ENCODE measurements around the gene MON2.
"Not testable (repeated sequence)": the region's sequence is repeated elsewhere in the genome, so short reads cannot be mapped to it uniquely, and the experiment has no call there.

Gene MON2

GRCh38 chr12:62466594-62467491, at the start of gene MON2:
TSS of gene MON2 (plus strand) at chr12:62466826. CDS start at chr12:62467208, 382 bp downstream.
- DNase-seq = peak; percentile 59

GRCh38 chr12:62426089-62426488, 40.5 kb upstream of the MON2 start:
- DNase-seq = no peak

GRCh38 chr12:62429457-62429856, 37.2 kb upstream of the MON2 start:
- DNase-seq = no peak

DNA sequence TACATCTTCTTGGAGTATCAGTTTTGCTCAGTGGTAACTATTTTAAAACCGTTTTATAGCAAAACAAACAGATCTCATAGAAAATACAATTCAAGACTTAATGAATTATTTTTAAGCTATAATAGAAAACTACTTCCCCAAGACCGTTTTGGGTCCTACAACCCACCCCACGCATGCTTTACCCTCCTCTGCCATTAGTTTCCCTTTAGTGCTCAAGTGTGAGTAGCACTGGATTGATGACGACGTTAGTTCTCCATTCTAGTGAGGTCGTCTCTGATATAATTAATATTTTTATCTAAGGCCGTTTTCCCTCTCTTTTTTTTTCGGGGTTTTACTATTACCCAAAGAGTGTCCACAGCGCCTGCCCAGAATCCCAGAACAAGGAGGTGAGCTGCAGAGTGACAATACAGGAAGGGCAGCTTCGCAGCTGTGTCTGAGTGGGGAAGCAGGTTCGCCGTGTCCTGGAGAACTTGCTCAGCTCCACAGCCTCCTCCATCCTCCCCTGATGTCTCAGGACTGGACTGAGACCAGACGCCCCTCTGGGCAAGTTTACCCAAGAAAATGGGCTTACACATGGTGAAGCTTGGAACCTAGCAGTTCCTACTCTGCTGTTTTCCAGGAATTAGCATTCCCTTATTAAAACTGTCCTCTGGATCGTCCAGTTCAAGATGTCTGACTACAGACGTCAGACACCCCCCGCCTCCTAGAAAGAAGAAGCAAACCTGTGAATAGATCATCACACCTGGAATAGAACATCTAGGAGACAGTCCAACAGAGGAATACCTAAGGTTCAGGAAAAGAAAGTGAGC, 31.9 kb upstream of the MON2 start:
- DNase-seq = peak; percentile 19

GRCh38 chr12:62435303-62436163, 31.1 kb upstream of the MON2 start:
- peak; percentile 12 for DNase-seq

DNA sequence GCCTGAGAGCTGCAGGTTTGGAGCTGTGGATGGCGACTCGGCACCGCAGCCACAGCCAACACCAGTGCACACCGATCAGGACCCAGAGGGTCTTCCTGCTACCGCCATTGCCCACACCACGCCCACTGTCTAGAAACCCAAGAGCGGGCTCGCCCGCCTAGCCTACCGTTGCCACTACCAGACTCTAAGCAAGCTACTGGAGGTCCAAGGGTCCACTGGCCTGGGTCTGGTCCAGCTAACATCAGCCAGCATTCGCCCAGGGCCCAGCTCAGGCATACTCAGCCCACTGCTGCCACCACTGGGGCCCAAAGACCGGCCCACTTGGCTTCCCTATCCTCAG, 30.5 kb upstream of the MON2 start:
- no peak for DNase-seq

DNA sequence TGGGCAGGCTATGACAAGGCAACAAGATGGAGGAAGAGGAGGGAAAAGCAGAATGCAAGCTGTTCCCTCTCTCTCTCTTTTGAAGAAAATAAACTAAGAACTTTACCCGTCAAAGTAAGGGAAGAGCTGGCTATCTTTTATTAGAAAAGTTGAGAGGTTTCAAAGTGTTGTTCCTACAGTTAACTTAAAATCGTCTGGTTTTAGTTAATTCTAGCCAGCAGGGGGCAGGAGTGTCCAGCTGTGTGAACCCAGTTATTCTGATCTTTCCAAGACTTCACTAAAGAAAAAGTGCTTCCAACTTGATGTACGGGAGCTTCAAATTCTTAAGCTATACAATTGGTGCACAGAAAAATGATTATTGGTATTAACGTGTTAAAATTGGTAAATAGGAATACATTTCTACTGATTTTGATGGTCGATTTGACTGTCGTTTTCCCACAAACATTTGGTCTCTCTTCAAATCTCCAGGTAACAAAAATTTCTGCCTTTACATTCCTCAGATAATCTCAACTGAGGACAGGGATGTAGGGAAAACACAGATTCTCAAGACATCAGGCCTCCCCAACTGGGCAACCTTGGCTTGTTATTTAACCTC, 28.4 kb upstream of the MON2 start:
- peak; percentile 9 for DNase-seq

DNA sequence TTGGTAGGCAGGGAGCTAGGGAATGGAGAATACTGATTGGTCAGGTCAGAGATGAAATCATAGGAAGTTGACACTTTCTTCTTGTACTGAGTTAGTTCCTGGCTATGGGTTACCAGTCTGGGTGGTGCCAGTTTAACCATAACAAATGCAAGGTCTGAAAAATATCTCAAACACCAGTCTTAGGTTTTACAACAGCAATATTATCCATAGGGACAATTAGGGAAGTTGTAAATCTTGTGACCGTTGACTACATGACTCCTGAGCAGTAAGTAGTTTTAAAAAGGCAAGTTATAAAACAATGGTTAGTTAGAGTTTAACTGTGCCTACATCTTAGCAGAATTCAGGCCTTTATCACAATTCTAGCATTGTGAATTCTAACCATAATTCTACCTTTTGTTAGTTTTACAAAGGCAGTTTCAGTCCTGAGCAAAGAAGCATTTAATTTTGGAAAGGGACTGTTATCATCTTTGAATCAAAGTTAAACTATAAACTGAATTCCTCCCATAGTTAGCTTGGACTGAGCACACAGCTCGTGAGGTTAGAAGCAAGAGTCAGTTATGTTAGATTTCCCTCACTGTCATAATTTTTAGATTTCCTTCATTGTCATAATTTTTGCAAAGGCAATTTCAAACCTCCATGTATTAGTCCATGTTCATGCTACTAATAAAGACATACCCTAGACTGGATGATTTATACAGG, 19.7 kb upstream of the MON2 start:
- no peak for DNase-seq

- DNase-seq = no peak
These were observed 18.2 kb upstream of the MON2 start for GRCh38 chr12:62448436-62448835.

- not testable (repeated sequence) for DNase-seq
These were observed 11.2 kb upstream of the MON2 start for GRCh38 chr12:62455429-62455828.

DNA sequence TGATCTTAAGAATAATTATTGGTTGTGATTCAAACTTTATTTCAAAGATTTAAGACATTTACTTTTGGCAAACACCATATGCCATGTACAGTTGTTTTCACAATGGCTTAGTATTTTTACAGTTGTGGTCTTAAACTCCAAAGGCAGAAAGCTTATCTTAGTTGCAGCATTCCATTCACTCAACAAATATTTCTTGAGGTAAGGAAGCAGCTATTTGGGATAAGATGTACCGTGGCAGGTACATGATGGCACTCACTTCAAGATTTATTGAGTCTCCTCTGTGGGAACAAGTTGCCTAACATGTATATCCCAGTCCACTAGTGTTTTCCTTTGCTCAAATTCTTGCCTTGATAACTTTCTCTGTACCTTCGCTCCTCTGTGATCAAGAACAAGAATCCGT, 8.0 kb upstream of the MON2 start:
- no peak for DNase-seq

GRCh38 chr12:62459976-62460375, 6.7 kb upstream of the MON2 start:
- no peak for DNase-seq

DNA sequence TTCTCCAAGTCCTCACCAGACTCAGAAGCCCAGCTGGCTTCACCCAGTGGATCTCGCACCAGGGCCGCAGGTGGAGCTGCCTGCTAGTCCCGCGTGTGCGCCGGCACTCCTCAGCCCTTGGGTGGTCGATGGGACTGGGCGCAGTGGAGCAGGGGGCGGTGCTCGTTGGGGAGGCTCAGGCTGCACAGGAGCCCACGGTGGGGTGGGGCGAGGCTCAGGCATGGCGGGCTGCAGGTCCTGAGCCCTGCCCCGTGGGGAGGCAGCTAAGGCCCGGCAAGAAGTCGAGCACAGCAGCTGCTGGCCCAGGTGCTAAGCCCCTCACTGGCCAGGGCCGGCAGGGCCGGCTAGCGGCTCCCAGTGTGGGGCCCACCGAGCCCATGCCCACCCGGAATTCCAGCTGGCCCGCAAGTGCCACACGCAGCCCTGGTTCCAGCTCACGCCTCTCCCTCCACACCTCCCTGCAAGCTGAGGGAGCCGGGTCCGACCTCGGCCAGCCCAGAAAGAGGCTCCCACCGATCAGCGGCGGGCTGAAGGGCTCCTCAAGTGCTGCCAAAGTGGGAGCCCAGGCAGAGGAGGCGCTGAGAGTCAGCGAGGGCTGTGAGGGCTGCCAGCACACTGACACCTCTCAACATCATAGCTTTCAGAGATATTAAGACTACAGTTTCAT, 5.3 kb upstream of the MON2 start:
- DNase-seq = not testable (repeated sequence)

GRCh38 chr12:62463252-62463651, 3.4 kb upstream of the MON2 start:
- DNase-seq = not testable (repeated sequence)

- DNase-seq = no peak
These were observed 520 bp upstream of the MON2 start for GRCh38 chr12:62466018-62466593.

GRCh38 chr12:62468397-62468796, 1.8 kb downstream of the MON2 start:
- no peak for DNase-seq

- DNase-seq = no peak
These were observed 2.3 kb downstream of the MON2 start for GRCh38 chr12:62468935-62469334.

DNA sequence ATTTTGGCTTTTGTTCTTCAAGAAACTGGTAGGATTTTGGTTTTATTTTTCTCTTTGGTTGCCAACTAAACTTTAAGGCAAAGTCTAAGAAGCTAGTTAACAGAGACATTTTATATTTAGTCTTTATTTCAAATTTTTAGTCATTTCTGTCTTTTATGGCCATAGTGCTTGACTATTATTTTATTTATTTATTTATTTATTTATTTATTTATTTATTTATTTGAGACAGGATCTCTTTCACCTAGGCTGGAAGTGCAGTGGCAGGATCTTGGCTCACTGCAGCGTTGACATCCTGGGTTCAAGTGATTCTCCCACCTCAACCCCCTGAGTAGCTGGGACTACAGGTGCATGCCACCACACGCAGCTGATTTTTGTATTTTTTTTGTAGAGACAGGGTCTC, 3.1 kb downstream of the MON2 start:
- no peak for DNase-seq

- no peak for DNase-seq
These were observed 5.1 kb downstream of the MON2 start for GRCh38 chr12:62471734-62472133.

DNA sequence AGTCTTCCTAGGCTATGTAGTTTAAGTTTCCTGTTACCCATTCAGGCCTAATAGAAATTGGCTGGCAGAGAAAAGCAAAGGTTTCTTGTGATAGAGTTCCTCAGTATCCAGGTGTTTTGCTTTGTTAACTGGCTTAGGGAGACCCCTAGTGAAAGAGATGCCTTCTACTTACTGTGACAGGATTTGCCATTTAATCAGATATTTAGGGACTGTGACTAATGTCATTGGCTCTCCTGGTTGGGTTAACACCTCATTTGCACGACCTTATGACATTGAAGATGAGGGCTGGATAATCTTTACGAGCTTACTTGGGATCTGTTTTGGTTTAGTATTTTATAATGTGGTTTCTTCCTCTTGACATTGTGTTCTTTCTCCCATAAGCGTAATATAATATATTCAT, 5.8 kb downstream of the MON2 start:
- no peak for DNase-seq

All from DMS79 treated with DMSO at 0.1 percent for 48 hours (cell line).